ENCODE results near the gene MT1M. TPM values are rescaled to one million over a fixed set of nuclear protein-coding genes. Genes with fewer than 3 reads are reported as not detected.

MT1M gene
- total and polyA plus RNA-seq, 2 of the 4 experiments (the other 2 are of a cell fraction), result 0.10 TPM; not detected in 1

DNA sequence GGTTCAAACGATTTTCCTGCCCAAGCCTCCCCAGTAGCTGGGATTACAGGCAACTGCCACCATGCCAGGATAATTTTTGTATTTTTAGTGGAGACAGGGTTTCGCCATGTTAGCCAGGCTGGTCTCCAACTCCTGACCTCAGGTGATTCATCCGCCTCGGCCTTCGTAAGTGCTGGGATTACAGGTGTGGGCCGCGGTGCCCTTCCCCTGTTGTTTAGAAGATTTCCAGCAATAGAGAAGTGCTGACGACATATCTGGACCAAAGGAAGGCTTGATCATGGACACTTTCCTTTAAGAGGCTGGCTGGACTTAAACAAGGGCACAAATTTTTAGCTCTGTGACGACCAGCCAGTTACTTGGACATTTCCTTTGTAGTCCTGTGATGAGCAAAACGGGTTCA lies 1.3 kb upstream of the MT1M start:
- Histone ChIP-seq H2BK5ac (ENCODE audit: low read depth, low read length, poor library complexity, severe bottlenecking) (no peak overlapping the region), H3K79me1 (ENCODE audit: low read depth in 1 of 2, low read length in 2 of 2) (peaks cover 0 to under 1% of the 10 kb centered on the region in 2 experiments; a peak in 1 of 4 replicates), H3K4me1 (ENCODE audit: control insufficient read depth, insufficient read depth, low read length) (peaks cover 7% of the 10 kb centered on the region), H3K9ac (ENCODE audit: low read depth, low read length) (no peak overlapping the region), H2BK15ac (ENCODE audit: low read depth, low read length) (no peak overlapping the region), H4K5ac (ENCODE audit: low read depth, low read length) (no peak overlapping the region), H3K36me3 (ENCODE audit: control insufficient read depth, insufficient read depth, low read length) (no peaks in the 10 kb centered on the region), H3K56ac (ENCODE audit: extremely low read depth, insufficient read depth, low read length) (no peak overlapping the region), H3K14ac (replicated peaks; ENCODE audit: low read depth, low read length) (no peak overlapping the region), H3K23ac (ENCODE audit: low read depth, low read length) (no peak overlapping the region), H3K27ac (ENCODE audit: insufficient read depth, low read length) (no peak overlapping the region), H3K9me3 (ENCODE audit: control insufficient read depth, insufficient read depth, low read length) (peaks cover 2% of the 10 kb centered on the region; the same call in 1 of the 2 replicates), H2AK5ac (ENCODE audit: low read depth, low read length) (no peak overlapping the region), H3K4me2 (ENCODE audit: low read depth, low read length) (no peak overlapping the region), H3K4me3 (ENCODE audit: insufficient read depth, low read depth, low read length) (no peak overlapping the region), H2BK20ac (ENCODE audit: low read depth, low read length) (no peak overlapping the region), H2AK9ac (replicated peaks; ENCODE audit: low read depth, low read length, poor library complexity) (no peak overlapping the region), H4K8ac (ENCODE audit: low read depth in 2 of 2, low read length in 2 of 2) (no peak overlapping the region), H3K18ac (ENCODE audit: low read depth, low read length) (no peak overlapping the region), H2BK120ac (ENCODE audit: low read depth, low read length) (no peak overlapping the region), H3K4ac (ENCODE audit: low read depth, low read length) (no peak overlapping the region), H4K91ac (ENCODE audit: insufficient read depth, low read depth, low read length) (no peak overlapping the region), H3K9me1 (ENCODE audit: insufficient read depth, low read length) (no peaks in the 10 kb centered on the region), H4K20me1 (ENCODE audit: insufficient read depth, low read length) (no peaks in the 10 kb centered on the region), H3K27me3 (ENCODE audit: control insufficient read depth, insufficient read depth, low read length) (peaks cover 50% of the 10 kb centered on the region), H2AFZ (replicated peaks; ENCODE audit: low read length, poor library complexity) (no peak overlapping the region)
- BruUV-seq (replicated peaks), result no TSS peak
- POLR2A ChIA-PET (ENCODE audit: unreplicated experiment), result no interaction called here
- ATAC-seq (ENCODE audit: low read depth) (no peak), DNase-seq (no peak)
- intact Hi-C loops (cut with micrococcal nuclease), result no loop called here
- dilution Hi-C loops (cut with HindIII; ENCODE audit: low sequenced_read_pairs, unreplicated experiment), result no loop called here
- WGBS, 2 experiments (ENCODE audit: extremely low coverage in 2 of 2, insufficient read length in 1 of 2), result 91% methylated on average over 4 of the region's 10 CpGs; no CpG with 5 or more reads in 1 of the 2 experiments
- CTCF ChIA-PET, result no interaction called here
- TF ChIP-seq, protein P1, sequence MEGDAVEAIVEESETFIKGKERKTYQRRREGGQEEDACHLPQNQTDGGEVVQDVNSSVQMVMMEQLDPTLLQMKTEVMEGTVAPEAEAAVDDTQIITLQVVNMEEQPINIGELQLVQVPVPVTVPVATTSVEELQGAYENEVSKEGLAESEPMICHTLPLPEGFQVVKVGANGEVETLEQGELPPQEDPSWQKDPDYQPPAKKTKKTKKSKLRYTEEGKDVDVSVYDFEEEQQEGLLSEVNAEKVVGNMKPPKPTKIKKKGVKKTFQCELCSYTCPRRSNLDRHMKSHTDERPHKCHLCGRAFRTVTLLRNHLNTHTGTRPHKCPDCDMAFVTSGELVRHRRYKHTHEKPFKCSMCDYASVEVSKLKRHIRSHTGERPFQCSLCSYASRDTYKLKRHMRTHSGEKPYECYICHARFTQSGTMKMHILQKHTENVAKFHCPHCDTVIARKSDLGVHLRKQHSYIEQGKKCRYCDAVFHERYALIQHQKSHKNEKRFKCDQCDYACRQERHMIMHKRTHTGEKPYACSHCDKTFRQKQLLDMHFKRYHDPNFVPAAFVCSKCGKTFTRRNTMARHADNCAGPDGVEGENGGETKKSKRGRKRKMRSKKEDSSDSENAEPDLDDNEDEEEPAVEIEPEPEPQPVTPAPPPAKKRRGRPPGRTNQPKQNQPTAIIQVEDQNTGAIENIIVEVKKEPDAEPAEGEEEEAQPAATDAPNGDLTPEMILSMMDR (conservative IDR thresholded peaks at IDR 0.05; ENCODE audit: low read depth, low read length), result no peak
- TF ChIP-seq, protein P2, sequence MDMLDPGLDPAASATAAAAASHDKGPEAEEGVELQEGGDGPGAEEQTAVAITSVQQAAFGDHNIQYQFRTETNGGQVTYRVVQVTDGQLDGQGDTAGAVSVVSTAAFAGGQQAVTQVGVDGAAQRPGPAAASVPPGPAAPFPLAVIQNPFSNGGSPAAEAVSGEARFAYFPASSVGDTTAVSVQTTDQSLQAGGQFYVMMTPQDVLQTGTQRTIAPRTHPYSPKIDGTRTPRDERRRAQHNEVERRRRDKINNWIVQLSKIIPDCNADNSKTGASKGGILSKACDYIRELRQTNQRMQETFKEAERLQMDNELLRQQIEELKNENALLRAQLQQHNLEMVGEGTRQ (IDR thresholded peaks at IDR 0.05; ENCODE audit: low read depth, low read length), result no peak
- TF ChIP-seq BHLHE40 (IDR thresholded peaks at IDR 0.05; ENCODE audit: low read depth, low read length) (no peak), RCOR1 (IDR thresholded peaks at IDR 0.05; ENCODE audit: insufficient replicate concordance, low read length) (no peak), RFX5 (IDR thresholded peaks at IDR 0.05; ENCODE audit: low read depth, low read length) (no peak), SMC3 (IDR thresholded peaks at IDR 0.05; ENCODE audit: low read depth, low read length) (no peak)
- in situ Hi-C loops (cut with MboI; ENCODE audit: low sequenced_read_pairs), result no loop called here
